ENCODE results near the gene ATP5MC2. TPM values are rescaled to one million over a fixed set of nuclear protein-coding genes. Genes with fewer than 3 reads are reported as not detected.

The ATP5MC2 gene
- total and polyA plus RNA-seq, 4 donors: 152 to 390 (median 286) TPM

DNA sequence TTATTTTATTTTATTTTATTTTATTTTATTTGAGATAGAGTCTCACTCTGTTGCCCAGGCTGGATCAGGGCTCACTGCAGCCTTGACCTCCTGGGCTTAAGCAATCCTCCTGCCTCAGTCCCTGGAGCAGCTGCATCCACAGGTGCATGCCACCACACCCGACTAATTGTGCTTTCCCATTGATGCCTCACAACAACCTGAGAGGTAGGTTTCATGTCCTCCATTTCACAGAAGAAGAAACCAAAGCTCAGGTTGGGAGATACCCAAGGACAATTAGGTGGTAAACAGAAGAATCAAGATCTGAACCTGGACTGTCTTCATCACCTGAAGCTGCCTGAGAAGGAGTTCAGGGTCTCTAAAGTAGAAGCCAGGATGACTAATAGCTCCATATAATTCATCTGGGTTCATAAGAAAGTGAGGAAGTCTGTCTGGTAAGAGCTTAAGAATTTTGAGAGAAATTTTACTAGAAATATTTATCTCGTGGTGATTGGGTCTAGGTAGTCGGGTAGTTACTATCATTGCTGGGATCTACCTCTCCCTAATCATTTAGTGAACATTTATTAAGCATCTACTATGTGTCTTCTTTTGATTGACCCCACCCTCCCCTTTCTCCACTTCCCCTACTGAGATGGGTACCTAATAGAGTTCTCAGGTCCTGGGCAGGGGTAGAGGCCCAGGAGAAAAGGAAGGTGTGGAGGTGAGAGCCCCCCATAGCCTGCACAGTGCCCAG, 23.2 kb upstream of the ATP5MC2 start:
- no peaks in the 10 kb centered on the region for H3K4me1 ChIP-seq (ENCODE audit: control insufficient read depth in 1 of 2, insufficient read depth in 2 of 2, low read length in 2 of 2)
- no peaks in the 10 kb centered on the region for H3K9me3 ChIP-seq (ENCODE audit: control insufficient read depth, low read length)
- H3K27ac ChIP-seq (ENCODE audit: low read depth in 1 of 2, low read length in 2 of 2): no peak overlapping the region
- DNase-seq (no peak), ATAC-seq (ENCODE audit: low FRiP score) (no peak)
- H3K36me3 ChIP-seq (ENCODE audit: control insufficient read depth in 1 of 2, insufficient read depth in 2 of 2, low read length in 1 of 2): no peaks in the 10 kb centered on the region
- H3K4me3 ChIP-seq (ENCODE audit: low read length in 2 of 2): no peak overlapping the region
- no peaks in the 10 kb centered on the region for H3K27me3 ChIP-seq (ENCODE audit: control insufficient read depth in 1 of 2, insufficient read depth in 2 of 2, low read length in 1 of 2)
- intact Hi-C loops (cut with DNase I): no loop called here
- WGBS, 2 donors: 63 to 65% methylated on average over 3 of the region's 3 CpGs

DNA sequence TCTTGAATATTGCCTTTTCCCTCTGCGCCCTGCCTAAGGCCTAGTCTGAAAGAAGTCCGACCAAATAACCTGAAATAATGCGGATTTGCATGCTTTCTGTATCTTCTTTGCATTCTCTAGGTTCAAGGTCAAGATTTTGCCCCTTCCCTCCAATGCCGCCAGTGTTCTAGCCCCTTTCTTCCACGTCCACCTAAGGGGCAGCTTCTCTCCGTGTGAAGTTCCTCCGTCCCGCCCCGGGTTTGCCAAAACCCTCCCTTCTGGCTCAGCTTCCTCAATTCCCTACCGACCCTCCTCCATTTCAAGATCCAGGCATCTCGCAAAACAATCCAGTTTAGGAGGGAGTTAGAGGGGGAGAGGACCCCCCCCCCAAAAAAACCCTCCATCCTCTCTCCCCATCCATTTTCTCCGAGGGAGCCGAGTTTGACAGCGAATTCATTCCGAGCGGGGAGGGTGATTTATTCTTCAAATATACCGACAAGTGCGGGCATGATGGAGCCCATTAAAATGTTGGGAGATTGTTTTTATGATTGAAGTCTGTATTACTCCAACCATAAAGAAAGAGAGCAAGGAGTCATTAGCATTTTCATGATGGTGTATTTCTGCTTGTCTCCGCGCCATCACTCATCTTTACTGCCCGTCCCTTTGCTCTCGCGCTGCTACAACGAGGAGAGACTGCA, 20.9 kb upstream of the ATP5MC2 start:
- ATAC-seq (ENCODE audit: low FRiP score) (no peak), DNase-seq (no peak)
- Histone ChIP-seq H3K9me3 (ENCODE audit: control insufficient read depth, low read length) (no peaks in the 10 kb centered on the region), H3K27ac (ENCODE audit: low read depth in 1 of 2, low read length in 2 of 2) (no peak overlapping the region), H3K36me3 (ENCODE audit: control insufficient read depth in 1 of 2, insufficient read depth in 2 of 2, low read length in 1 of 2) (no peaks in the 10 kb centered on the region), H3K4me1 (ENCODE audit: control insufficient read depth in 1 of 2, insufficient read depth in 2 of 2, low read length in 2 of 2) (no peaks in the 10 kb centered on the region), H3K27me3 (ENCODE audit: control insufficient read depth in 1 of 2, insufficient read depth in 2 of 2, low read length in 1 of 2) (no peaks in the 10 kb centered on the region), H3K4me3 (ENCODE audit: low read length in 2 of 2) (no peak overlapping the region)
- WGBS, 2 donors: 60 to 64% methylated on average over 24 of the region's 24 CpGs
- intact Hi-C loops (cut with DNase I): no loop called here

DNA sequence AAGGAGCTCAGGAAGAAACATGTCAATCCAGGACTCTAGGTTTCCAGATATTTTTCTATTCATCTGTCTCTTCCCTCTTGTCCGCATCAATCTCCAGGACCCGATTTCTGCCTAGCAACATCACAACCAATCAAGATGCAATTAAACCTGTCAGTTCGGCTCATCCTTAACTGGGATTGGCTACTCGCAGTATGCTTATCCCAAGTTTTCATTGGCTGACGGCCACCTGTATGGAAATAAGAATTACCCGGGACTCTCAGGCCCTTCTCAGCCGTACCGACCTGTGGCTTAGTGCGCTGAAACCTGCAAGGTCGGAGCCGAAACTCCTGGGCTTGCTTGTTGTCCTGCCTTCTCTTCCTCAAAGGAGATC, 20.4 kb upstream of the ATP5MC2 start:
- no peak overlapping the region for H3K27ac ChIP-seq (ENCODE audit: low read depth in 1 of 2, low read length in 2 of 2)
- no peaks in the 10 kb centered on the region for H3K9me3 ChIP-seq (ENCODE audit: control insufficient read depth, low read length)
- no peaks in the 10 kb centered on the region for H3K27me3 ChIP-seq (ENCODE audit: control insufficient read depth in 1 of 2, insufficient read depth in 2 of 2, low read length in 1 of 2)
- intact Hi-C loops (cut with DNase I): no loop called here
- no peak overlapping the region for H3K4me3 ChIP-seq (ENCODE audit: low read length in 2 of 2)
- no peak for DNase-seq
- ATAC-seq (ENCODE audit: low FRiP score): peak; percentile 68
- no peaks in the 10 kb centered on the region for H3K36me3 ChIP-seq (ENCODE audit: control insufficient read depth in 1 of 2, insufficient read depth in 2 of 2, low read length in 1 of 2)
- 28 to 39% methylated on average over 11 of the region's 11 CpGs for WGBS, 2 donors
- no peaks in the 10 kb centered on the region for H3K4me1 ChIP-seq (ENCODE audit: control insufficient read depth in 1 of 2, insufficient read depth in 2 of 2, low read length in 2 of 2)

DNA sequence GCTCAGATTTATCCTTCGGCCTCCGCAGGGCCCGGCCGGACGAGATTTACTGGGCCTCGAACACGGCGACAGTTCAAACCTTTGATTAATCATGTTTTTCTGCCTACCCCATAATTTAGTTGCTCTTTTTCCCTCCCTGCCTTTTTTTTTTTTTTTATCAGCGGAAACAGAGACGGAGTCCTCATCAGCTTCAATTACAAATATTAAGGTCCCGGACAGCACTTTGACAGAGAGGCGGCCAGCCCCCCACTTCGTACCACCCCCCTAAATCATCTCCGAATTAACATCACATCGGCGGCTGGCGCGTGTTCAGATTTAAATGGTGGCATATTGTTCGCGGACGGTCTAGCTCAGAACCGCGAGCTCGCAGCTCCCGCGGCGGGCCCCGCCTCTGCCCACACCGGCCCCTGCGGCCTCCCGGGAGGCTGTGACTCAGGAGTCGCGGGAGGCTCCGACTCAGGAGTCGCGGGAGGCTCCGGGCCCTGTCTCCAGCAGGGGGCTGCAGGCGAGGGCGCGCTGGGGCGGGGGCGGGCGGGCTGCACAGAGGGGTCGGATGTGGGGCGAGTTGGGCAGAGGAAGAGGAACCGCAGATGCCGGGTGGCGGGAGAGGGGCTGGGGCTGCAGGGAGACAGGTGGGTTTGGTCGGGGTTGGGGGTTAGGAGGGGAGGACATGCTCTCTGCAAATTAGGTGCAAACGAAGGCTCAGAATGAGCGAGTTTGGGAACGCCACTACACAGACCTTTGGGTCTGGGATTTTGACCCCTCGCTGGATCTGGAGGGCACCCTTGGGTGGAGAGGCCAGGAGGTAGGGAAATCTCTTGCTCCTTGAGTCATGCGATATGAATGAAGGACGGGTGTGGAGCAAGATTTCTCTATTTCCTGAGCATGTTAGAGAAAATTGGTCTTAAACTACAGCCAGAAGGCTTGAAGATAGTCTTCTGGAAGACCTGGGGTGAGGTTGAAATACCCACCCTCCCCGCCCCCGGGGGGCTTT, 19.6 kb upstream of the ATP5MC2 start:
- H3K9me3 ChIP-seq (ENCODE audit: control insufficient read depth, low read length): no peaks in the 10 kb centered on the region
- no peaks in the 10 kb centered on the region for H3K36me3 ChIP-seq (ENCODE audit: control insufficient read depth in 1 of 2, insufficient read depth in 2 of 2, low read length in 1 of 2)
- WGBS, 2 donors: 27 to 29% methylated on average over 57 of the region's 57 CpGs
- H3K27me3 ChIP-seq (ENCODE audit: control insufficient read depth in 1 of 2, insufficient read depth in 2 of 2, low read length in 1 of 2): no peaks in the 10 kb centered on the region
- H3K4me1 ChIP-seq (ENCODE audit: control insufficient read depth in 1 of 2, insufficient read depth in 2 of 2, low read length in 2 of 2): no peaks in the 10 kb centered on the region
- intact Hi-C loops (cut with DNase I): no loop called here
- H3K4me3 ChIP-seq (ENCODE audit: low read length in 2 of 2): no peak overlapping the region
- ATAC-seq (ENCODE audit: low FRiP score) (peak; percentile 56), DNase-seq (peak in 1 of 2 donors; percentile 84)
- no peak overlapping the region for H3K27ac ChIP-seq (ENCODE audit: low read depth in 1 of 2, low read length in 2 of 2)

DNA sequence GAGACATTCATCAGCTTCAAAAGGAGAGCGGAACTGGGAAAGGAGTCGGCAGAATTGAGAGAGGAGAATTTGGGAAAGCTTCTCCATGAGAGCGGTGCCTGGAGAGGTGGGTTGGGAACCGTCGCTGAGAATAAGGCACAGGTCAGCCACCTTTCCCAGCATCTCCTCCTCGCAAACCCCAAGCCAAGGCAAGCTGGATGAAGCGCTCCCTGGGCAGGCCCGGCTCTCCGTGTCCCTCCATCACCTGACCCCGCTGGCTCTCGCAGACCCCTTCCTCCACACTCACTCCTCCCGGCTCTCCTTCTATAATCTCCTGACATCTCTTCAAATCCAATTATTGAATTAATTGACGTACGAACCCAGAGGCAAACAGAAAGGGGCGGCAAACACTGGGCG, 18.9 kb upstream of the ATP5MC2 start:
- DNase-seq (no peak), ATAC-seq (ENCODE audit: low FRiP score) (no peak)
- Histone ChIP-seq H3K36me3 (ENCODE audit: control insufficient read depth in 1 of 2, insufficient read depth in 2 of 2, low read length in 1 of 2) (no peaks in the 10 kb centered on the region), H3K27me3 (ENCODE audit: control insufficient read depth in 1 of 2, insufficient read depth in 2 of 2, low read length in 1 of 2) (no peaks in the 10 kb centered on the region), H3K4me1 (ENCODE audit: control insufficient read depth in 1 of 2, insufficient read depth in 2 of 2, low read length in 2 of 2) (no peaks in the 10 kb centered on the region), H3K9me3 (ENCODE audit: control insufficient read depth, low read length) (no peaks in the 10 kb centered on the region), H3K27ac (ENCODE audit: low read depth in 1 of 2, low read length in 2 of 2) (no peak overlapping the region), H3K4me3 (ENCODE audit: low read length in 2 of 2) (no peak overlapping the region)
- intact Hi-C loops (cut with DNase I): no loop called here
- WGBS, 2 donors: 88 to 94% methylated on average over 16 of the region's 16 CpGs

DNA sequence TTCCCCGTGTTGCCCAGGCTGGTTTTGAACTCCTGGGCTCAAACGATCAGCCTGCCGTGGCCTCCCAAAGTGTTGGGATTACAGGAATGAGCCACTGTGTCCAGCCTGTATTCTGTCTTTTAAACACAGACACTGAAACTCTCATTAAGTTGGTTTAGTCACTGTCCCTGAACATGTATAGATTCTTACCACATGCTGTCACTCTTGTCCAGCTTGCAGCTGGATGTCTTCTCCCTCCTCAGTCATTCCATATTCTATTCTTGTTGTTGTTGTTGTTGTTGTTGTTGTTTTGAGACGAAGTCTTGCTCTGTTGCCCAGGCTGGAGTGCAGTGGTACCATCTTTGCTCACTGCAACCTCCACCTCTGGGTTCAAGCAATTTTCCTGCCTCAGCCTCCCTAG, 12.3 kb upstream of the ATP5MC2 start:
- Histone ChIP-seq H3K9me3 (ENCODE audit: control insufficient read depth, low read length) (no peaks in the 10 kb centered on the region), H3K4me3 (ENCODE audit: low read length in 2 of 2) (no peak overlapping the region), H3K36me3 (ENCODE audit: control insufficient read depth in 1 of 2, insufficient read depth in 2 of 2, low read length in 1 of 2) (no peaks in the 10 kb centered on the region), H3K27me3 (ENCODE audit: control insufficient read depth in 1 of 2, insufficient read depth in 2 of 2, low read length in 1 of 2) (no peaks in the 10 kb centered on the region), H3K4me1 (ENCODE audit: control insufficient read depth in 1 of 2, insufficient read depth in 2 of 2, low read length in 2 of 2) (no peaks in the 10 kb centered on the region), H3K27ac (ENCODE audit: low read depth in 1 of 2, low read length in 2 of 2) (no peak overlapping the region)
- ATAC-seq (ENCODE audit: low FRiP score) (no peak), DNase-seq (no peak)
- intact Hi-C loops (cut with DNase I): no loop called here
- WGBS, 2 donors: 85 to 88% methylated on average over 4 of the region's 4 CpGs

DNA sequence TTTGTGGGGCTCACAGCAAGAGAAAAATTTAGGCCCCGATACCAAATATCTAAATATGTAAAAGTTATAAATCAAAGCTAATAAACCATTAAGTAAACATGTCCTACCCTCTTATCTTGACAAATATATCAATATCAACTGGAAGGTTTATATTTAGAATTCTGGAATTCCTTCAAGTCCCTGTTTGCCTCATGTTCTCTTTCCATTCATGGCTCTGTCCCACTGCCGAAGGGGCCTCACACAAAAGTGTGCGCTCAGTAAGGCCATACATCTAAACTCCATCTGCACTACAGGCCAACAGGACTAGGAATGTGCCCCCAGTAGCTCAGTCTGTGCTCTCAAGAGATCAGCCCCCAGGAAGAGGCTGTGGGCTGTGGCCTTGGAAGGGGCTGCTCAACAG, 10.6 kb upstream of the ATP5MC2 start:
- WGBS, 2 donors: 1 to 23% methylated on average over 3 of the region's 3 CpGs
- intact Hi-C loops (cut with DNase I): no loop called here
- no peak overlapping the region for H3K4me3 ChIP-seq (ENCODE audit: low read length in 2 of 2)
- no peaks in the 10 kb centered on the region for H3K4me1 ChIP-seq (ENCODE audit: control insufficient read depth in 1 of 2, insufficient read depth in 2 of 2, low read length in 2 of 2)
- no peaks in the 10 kb centered on the region for H3K27me3 ChIP-seq (ENCODE audit: control insufficient read depth in 1 of 2, insufficient read depth in 2 of 2, low read length in 1 of 2)
- peak overlapping the region in 1 of 2 donors; percentile 40 for H3K27ac ChIP-seq (ENCODE audit: low read depth in 1 of 2, low read length in 2 of 2)
- no peaks in the 10 kb centered on the region for H3K36me3 ChIP-seq (ENCODE audit: control insufficient read depth in 1 of 2, insufficient read depth in 2 of 2, low read length in 1 of 2)
- no peak for ATAC-seq (ENCODE audit: low FRiP score)
- H3K9me3 ChIP-seq (ENCODE audit: control insufficient read depth, low read length): no peaks in the 10 kb centered on the region
- no peak for DNase-seq

DNA sequence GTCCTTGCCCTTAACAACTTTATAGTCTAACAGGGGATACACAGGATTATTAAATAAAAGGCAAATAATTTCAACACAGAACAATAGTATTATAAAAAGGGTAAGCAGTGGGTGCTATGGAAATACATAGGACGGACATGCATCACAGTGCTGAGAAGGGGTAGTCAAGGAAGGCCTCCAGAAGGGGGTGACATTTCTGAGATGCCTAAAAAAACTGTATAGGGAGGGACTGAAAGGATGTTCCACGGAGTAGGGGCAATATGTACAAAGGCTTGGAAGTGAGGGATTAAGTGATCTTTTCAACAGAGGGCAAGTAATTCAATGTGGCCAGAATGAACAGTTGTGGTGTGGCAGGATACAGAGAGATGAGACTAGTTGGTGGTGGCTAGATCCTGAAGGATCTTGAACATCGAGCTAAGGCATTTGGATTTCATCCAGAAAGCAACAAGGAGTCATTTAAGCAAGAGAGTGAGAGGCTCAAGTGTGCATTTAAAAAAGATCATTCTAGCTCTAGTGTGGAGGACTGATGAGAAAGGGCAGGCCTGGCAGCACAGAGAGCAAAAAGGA, 8.9 kb upstream of the ATP5MC2 start:
- intact Hi-C loops (cut with DNase I): no loop called here
- H3K36me3 ChIP-seq (ENCODE audit: control insufficient read depth in 1 of 2, insufficient read depth in 2 of 2, low read length in 1 of 2): no peaks in the 10 kb centered on the region
- ATAC-seq (ENCODE audit: low FRiP score) (no peak), DNase-seq (no peak)
- H3K9me3 ChIP-seq (ENCODE audit: control insufficient read depth, low read length): no peaks in the 10 kb centered on the region
- no peaks in the 10 kb centered on the region for H3K4me1 ChIP-seq (ENCODE audit: control insufficient read depth in 1 of 2, insufficient read depth in 2 of 2, low read length in 2 of 2)
- no peak overlapping the region for H3K27ac ChIP-seq (ENCODE audit: low read depth in 1 of 2, low read length in 2 of 2)
- 74 to 77% methylated on average over 3 of the region's 3 CpGs for WGBS, 2 donors
- H3K27me3 ChIP-seq (ENCODE audit: control insufficient read depth in 1 of 2, insufficient read depth in 2 of 2, low read length in 1 of 2): no peaks in the 10 kb centered on the region
- H3K4me3 ChIP-seq (ENCODE audit: low read length in 2 of 2): no peak overlapping the region

All from aorta (tissue), 5 donors.